GM21717 (cell line): ENCODE results near the gene CCDC12.
A peak's percentile ranks its signal among the peaks of the same experiment; 100 is the strongest.

Experiments
- ATAC-seq: cut with Tn5 transposase; IDR thresholded peaks from one replicate; pipeline ENCODE4 v1.9.1; 2021; ENCODE audit warnings: mild to moderate bottlenecking, moderate library complexity; ENCODE audit not compliant: unreplicated experiment

CCDC12 gene

GRCh38 chr3:46976326-46977190 is at the start of gene CCDC12:
Gene CCDC12 (minus strand): TSS chr3:46976745. CDS start chr3:46976732, 13 bp downstream.
- peak; percentile 50 for ATAC-seq

- no peak for ATAC-seq
These were observed 48.4 kb upstream of the CCDC12 start for GRCh38 chr3:47024932-47025331.

- no peak for ATAC-seq
These were observed 46.1 kb upstream of the CCDC12 start for GRCh38 chr3:47022641-47023071.

- no peak for ATAC-seq
These were observed 43.8 kb upstream of the CCDC12 start for GRCh38 chr3:47020311-47020710.

- no peak for ATAC-seq
These were observed 42.7 kb upstream of the CCDC12 start for GRCh38 chr3:47019201-47019600.

- no peak for ATAC-seq
These were observed 41.7 kb upstream of the CCDC12 start for GRCh38 chr3:47018269-47018611.

GRCh38 chr3:47017504-47018268 is 41.1 kb upstream of the CCDC12 start:
- no peak for ATAC-seq

GRCh38 chr3:47016934-47017435 is 40.4 kb upstream of the CCDC12 start:
- ATAC-seq, result no peak

- ATAC-seq, result no peak
These were observed 39.8 kb upstream of the CCDC12 start for GRCh38 chr3:47016086-47016933.

GRCh38 chr3:47015151-47015550 is 38.6 kb upstream of the CCDC12 start:
- no peak for ATAC-seq

- no peak for ATAC-seq
These were observed 37.5 kb upstream of the CCDC12 start for GRCh38 chr3:47014036-47014435.

- ATAC-seq, result no peak
These were observed 36.7 kb upstream of the CCDC12 start for GRCh38 chr3:47013231-47013630.

- no peak for ATAC-seq
These were observed 36.0 kb upstream of the CCDC12 start for GRCh38 chr3:47012342-47013230.

GRCh38 chr3:47011371-47011770 is 34.8 kb upstream of the CCDC12 start:
- ATAC-seq, result no peak

GRCh38 chr3:47010910-47011309 is 34.4 kb upstream of the CCDC12 start:
- ATAC-seq, result no peak

- ATAC-seq, result no peak
These were observed 33.7 kb upstream of the CCDC12 start for GRCh38 chr3:47010111-47010712.

- peak; percentile 59 for ATAC-seq
These were observed 32.9 kb upstream of the CCDC12 start for GRCh38 chr3:47009225-47010110.

- ATAC-seq, result no peak
These were observed 32.3 kb upstream of the CCDC12 start for GRCh38 chr3:47008851-47009224.
